ENCODE measurements around the gene SLC2A1.

DNA sequence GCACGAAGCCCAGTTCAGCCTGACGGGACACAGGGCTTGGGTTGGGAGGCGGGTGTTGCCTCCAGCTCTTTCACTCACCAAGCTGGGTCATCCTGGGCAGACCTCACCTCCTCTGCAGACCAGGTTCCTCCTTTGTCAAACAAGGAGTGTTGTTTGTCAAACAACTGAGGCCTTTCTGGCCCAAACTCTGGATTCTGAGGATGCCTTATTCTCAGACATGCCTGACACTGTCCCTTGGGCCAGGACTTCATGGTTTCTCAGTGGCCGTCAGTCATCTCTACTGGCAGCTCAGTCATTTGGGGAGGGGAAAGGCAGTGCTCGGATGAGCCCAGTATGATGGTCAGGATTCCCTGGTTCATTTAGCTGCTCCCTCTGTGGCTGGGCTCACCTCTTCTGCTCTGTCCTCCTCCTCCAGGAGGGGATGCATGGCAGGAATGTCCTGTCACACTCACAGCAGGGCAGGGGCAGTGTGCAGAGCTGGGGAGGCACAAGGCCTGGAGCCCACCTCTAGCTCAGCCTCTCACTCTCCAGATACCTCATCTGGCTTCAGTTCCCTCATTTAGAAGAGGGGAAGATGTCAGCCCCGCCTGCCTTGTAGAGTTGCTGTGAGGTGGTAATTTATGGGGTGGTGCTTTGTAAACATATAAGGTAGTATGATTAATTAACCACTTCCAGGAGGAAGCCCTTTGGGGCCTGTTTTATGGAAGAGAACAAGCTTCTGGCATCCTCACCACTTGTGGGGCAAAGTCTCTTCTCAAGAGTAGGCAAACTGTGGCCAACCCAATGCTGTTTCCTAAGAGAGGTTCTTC lies 20.6 kb downstream of the SLC2A1 start:
- no peak for TF ChIP-seq EZH2 (IDR thresholded peaks at IDR 0.05; ENCODE audit: insufficient read depth, low read length)
- TF ChIP-seq, protein P1, sequence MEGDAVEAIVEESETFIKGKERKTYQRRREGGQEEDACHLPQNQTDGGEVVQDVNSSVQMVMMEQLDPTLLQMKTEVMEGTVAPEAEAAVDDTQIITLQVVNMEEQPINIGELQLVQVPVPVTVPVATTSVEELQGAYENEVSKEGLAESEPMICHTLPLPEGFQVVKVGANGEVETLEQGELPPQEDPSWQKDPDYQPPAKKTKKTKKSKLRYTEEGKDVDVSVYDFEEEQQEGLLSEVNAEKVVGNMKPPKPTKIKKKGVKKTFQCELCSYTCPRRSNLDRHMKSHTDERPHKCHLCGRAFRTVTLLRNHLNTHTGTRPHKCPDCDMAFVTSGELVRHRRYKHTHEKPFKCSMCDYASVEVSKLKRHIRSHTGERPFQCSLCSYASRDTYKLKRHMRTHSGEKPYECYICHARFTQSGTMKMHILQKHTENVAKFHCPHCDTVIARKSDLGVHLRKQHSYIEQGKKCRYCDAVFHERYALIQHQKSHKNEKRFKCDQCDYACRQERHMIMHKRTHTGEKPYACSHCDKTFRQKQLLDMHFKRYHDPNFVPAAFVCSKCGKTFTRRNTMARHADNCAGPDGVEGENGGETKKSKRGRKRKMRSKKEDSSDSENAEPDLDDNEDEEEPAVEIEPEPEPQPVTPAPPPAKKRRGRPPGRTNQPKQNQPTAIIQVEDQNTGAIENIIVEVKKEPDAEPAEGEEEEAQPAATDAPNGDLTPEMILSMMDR (IDR thresholded peaks at IDR 0.05; ENCODE audit: insufficient read depth, low read depth, low read length): no peak
